Measurements from ENCODE around the gene SLC16A5. TPM values are rescaled to one million over a fixed set of nuclear protein-coding genes. Genes with fewer than 3 reads are reported as not detected.
A peak's percentile ranks its signal among the peaks of the same experiment; 100 is the strongest.

SLC16A5 gene
- total RNA-seq, 4 donors from 2014 or later, result 65.9 to 94.6 (median 79.5) TPM

DNA sequence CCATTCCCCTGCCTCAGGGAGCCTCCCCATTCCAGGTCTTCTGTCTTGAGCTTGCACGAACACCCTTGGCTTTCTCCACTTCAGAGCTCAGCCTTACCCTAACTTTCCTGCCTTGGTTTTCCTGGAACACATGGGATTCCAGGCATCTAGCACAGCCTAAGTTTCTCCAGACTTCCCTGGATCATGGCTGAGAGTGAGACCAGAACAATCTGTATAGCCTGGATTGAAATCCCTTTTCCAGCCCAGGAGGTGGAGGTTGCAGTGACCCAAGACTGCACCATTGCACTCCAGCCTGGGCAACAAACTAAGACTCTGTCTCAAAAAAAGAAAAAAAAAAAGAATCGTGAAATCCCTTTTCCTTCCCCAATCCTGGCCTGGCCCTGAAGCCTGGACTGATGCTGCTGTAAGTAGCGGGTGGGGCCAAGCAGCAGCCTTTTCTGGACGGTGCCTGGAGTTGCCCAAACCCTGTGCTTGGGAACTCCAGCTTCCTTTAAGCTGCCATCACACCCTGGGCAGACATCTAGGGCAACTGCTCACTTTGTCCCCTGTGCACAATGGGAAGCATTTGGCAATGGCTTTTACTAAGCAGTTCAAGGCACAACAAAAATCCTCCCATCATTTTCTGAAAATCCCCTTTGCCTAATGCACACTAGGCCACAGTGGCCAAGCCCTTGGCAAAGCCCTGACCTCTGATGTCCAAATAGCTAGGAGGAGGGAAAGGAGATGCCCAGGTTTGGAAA, 12.0 kb upstream of the SLC16A5 start:
- H3K4me1 ChIP-seq, result peaks cover 38 to 51% (median 45%) of the 10 kb centered on the region in 4 donors
- no peak for TF ChIP-seq POLR2A (IDR thresholded peaks at IDR 0.05)
- no peak for TF ChIP-seq CTCF (IDR thresholded peaks at IDR 0.05)
- no peak for TF ChIP-seq EP300 (IDR thresholded peaks at IDR 0.05; ENCODE audit: low read depth)
- TF ChIP-seq POLR2AphosphoS5 (IDR thresholded peaks at IDR 0.05), result no peak
- 50 to 66% methylated on average over 2 to 4 of the region's 4 CpGs for WGBS, 2 donors (ENCODE audit: low coverage in 1 of 2)
- DNase-seq, result no peak
- H3K36me3 ChIP-seq, result no peaks in the 10 kb centered on the region
- H3K4me3 ChIP-seq, result no peak overlapping the region
- no peaks in the 10 kb centered on the region for H3K27me3 ChIP-seq
- H3K9me3 ChIP-seq, result no peaks in the 10 kb centered on the region
- in situ Hi-C loops (cut with MboI; ENCODE audit: low pct_ligation_motif_present in 1 of 4, low pct_unique_long_range_greater_than_20kb in 1 of 4, low sequenced_read_pairs in 3 of 4), result no loop called here
- intact Hi-C loops (cut with DNase I; ENCODE audit: low total_unique reads), result loop anchor here (10.0 kb wide), 1 partner anchor 129 kb away; the partner anchor contains the start of gene NUP85
- H3K27ac ChIP-seq, result peak overlapping the region in 1 of 4 donors; percentile 88

GRCh38 chr17:75077072-75077495, 10.7 kb upstream of the SLC16A5 start:
- intact Hi-C loops (cut with DNase I; ENCODE audit: low total_unique reads), result loop anchor here (10.0 kb wide), 1 partner anchor 128 kb away; the partner anchor contains the start of gene NUP85
- Histone ChIP-seq H3K9me3 (no peaks in the 10 kb centered on the region), H3K27ac (peak overlapping the region; percentile 80 to 88 (median 86)), H3K4me1 (peaks cover 38 to 51% (median 45%) of the 10 kb centered on the region in 4 donors), H3K27me3 (no peaks in the 10 kb centered on the region), H3K36me3 (no peaks in the 10 kb centered on the region), H3K4me3 (peak overlapping the region in 3 of 4 donors; percentile 32 to 39 (median 32))
- in situ Hi-C loops (cut with MboI; ENCODE audit: low pct_ligation_motif_present in 1 of 4, low pct_unique_long_range_greater_than_20kb in 1 of 4, low sequenced_read_pairs in 3 of 4), result no loop called here
- peak; percentile 72 for DNase-seq
- no peak for TF ChIP-seq POLR2A (IDR thresholded peaks at IDR 0.05)
- TF ChIP-seq EP300 (IDR thresholded peaks at IDR 0.05; ENCODE audit: low read depth), result no peak
- TF ChIP-seq CTCF (IDR thresholded peaks at IDR 0.05), result peak in 1 of 5 experiments; percentile 44
- 24% methylated on average over 30 of the region's 30 CpGs; no CpG with 5 or more reads in 1 of the 2 donors for WGBS, 2 donors (ENCODE audit: low coverage in 1 of 2)

GRCh38 chr17:75077496-75078283, 10.1 kb upstream of the SLC16A5 start:
- 6% methylated on average over 52 of the region's 53 CpGs; no CpG with 5 or more reads in 1 of the 2 donors for WGBS, 2 donors (ENCODE audit: low coverage in 1 of 2)
- TF ChIP-seq CTCF (IDR thresholded peaks at IDR 0.05), result peak in 3 of 5 experiments; percentile 3 to 12 (median 4)
- no peak for TF ChIP-seq EP300 (IDR thresholded peaks at IDR 0.05; ENCODE audit: low read depth)
- TF ChIP-seq POLR2AphosphoS5 (IDR thresholded peaks at IDR 0.05), result peak in 2 of 3 donors; percentile 2 to 25
- peak; percentile 40 for TF ChIP-seq POLR2A (IDR thresholded peaks at IDR 0.05)
- peak overlapping the region; percentile 2 to 39 (median 32) for H3K4me3 ChIP-seq
- peak overlapping the region; percentile 80 to 88 (median 86) for H3K27ac ChIP-seq
- no peaks in the 10 kb centered on the region for H3K27me3 ChIP-seq
- peaks cover 38 to 51% (median 45%) of the 10 kb centered on the region in 4 donors for H3K4me1 ChIP-seq
- H3K36me3 ChIP-seq, result no peaks in the 10 kb centered on the region
- in situ Hi-C loops (cut with MboI; ENCODE audit: low pct_ligation_motif_present in 1 of 4, low pct_unique_long_range_greater_than_20kb in 1 of 4, low sequenced_read_pairs in 3 of 4), result no loop called here
- peak; percentile 75 for DNase-seq
- no peaks in the 10 kb centered on the region for H3K9me3 ChIP-seq
- intact Hi-C loops (cut with DNase I; ENCODE audit: low total_unique reads), result loop anchor here (10.0 kb wide), 1 partner anchor 127 kb away; the partner anchor contains the start of gene NUP85
